ENCODE measurements around the gene ZNF687.

ZNF687 gene

DNA sequence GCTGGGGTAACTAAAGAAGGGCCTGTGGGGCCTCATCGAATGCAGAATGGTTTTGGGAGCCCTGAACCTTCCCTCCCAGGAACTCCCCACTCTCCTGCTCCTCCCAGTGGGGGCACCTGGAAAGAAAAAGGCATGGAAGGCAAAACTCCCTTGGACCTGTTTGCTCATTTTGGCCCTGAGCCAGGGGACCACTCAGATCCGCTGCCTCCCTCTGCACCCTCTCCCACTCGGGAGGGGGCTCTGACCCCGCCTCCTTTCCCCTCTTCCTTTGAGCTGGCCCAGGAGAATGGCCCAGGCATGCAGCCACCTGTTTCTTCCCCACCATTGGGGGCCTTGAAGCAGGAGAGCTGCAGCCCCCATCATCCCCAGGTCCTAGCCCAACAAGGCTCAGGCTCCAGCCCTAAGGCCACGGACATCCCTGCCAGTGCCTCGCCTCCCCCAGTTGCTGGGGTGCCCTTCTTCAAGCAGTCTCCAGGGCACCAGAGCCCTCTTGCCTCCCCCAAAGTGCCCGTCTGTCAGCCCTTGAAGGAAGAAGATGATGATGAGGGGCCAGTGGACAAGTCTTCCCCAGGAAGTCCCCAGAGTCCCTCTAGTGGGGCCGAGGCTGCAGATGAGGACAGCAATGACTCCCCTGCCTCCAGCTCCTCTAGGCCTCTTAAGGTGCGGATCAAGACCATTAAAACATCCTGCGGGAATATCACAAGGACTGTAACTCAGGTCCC lies 4.7 kb downstream of the ZNF687 start:
- H3K4me3 ChIP-seq (ENCODE audit: low read depth, low read length): no peak overlapping the region
- TF ChIP-seq, protein P1, sequence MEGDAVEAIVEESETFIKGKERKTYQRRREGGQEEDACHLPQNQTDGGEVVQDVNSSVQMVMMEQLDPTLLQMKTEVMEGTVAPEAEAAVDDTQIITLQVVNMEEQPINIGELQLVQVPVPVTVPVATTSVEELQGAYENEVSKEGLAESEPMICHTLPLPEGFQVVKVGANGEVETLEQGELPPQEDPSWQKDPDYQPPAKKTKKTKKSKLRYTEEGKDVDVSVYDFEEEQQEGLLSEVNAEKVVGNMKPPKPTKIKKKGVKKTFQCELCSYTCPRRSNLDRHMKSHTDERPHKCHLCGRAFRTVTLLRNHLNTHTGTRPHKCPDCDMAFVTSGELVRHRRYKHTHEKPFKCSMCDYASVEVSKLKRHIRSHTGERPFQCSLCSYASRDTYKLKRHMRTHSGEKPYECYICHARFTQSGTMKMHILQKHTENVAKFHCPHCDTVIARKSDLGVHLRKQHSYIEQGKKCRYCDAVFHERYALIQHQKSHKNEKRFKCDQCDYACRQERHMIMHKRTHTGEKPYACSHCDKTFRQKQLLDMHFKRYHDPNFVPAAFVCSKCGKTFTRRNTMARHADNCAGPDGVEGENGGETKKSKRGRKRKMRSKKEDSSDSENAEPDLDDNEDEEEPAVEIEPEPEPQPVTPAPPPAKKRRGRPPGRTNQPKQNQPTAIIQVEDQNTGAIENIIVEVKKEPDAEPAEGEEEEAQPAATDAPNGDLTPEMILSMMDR (IDR thresholded peaks at IDR 0.05; ENCODE audit: insufficient read depth, low read length, missing control alignments): no peak
- ChIA-PET CTCF (interaction anchor here (1.1 to 7.7 kb wide), 3 partner anchors 11 to 90 kb away, joined by 3 to 57 read pairs (median 3); no protein-coding TSS in a partner anchor), POLR2A (no interaction called here)
- DNase-seq (ENCODE audit: low read depth, low spot score): no peak

DNA sequence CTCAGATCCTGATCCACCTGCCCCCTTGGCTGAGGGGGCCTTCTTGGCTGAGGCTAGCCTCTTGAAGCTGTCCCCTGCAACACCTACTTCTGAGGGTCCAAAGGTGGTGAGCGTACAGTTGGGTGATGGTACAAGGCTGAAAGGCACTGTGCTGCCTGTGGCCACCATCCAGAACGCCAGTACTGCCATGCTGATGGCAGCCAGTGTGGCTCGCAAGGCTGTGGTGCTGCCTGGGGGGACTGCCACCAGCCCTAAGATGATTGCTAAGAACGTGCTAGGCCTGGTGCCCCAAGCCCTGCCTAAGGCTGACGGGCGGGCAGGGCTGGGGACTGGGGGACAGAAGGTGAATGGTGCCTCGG lies 5.2 kb downstream of the ZNF687 start:
- H3K4me3 ChIP-seq (ENCODE audit: low read depth, low read length): no peak overlapping the region
- ChIA-PET POLR2A (no interaction called here), CTCF (interaction anchor here (1.1 to 7.7 kb wide), 3 partner anchors 10 to 91 kb away, joined by 3 to 57 read pairs (median 3); no protein-coding TSS in a partner anchor)
- no peak for DNase-seq (ENCODE audit: low read depth, low spot score)
- TF ChIP-seq, protein P1 (IDR thresholded peaks at IDR 0.05; ENCODE audit: insufficient read depth, low read length, missing control alignments): no peak

DNA sequence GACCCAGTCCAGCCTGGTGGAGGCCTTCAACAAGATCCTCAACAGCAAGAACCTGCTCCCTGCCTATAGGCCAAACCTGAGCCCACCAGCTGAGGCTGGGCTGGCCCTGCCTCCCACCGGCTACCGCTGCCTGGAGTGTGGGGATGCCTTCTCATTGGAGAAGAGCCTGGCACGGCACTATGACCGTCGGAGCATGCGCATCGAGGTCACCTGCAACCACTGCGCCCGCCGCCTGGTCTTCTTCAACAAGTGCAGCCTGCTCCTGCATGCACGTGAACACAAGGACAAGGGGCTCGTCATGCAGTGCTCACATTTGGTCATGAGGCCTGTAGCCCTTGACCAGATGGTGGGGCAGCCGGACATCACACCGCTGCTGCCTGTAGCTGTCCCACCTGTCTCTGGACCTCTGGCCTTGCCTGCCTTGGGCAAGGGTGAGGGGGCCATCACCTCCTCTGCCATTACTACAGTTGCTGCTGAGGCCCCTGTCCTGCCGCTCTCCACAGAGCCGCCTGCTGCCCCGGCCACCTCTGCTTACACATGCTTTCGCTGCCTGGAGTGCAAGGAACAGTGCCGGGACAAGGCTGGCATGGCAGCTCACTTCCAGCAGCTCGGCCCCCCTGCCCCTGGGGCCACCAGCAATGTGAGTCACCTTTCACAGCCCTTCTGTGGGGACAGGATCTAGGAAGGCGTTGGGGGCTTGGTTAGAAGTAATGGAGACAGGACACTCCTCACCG lies 5.8 kb downstream of the ZNF687 start:
- ChIA-PET POLR2A (no interaction called here), CTCF (interaction anchor here (1.0 to 7.7 kb wide), 4 partner anchors 10 to 91 kb away, joined by 3 to 57 read pairs (median 3); no protein-coding TSS in a partner anchor)
- H3K4me3 ChIP-seq (ENCODE audit: low read depth, low read length): no peak overlapping the region
- TF ChIP-seq, protein P1 (IDR thresholded peaks at IDR 0.05; ENCODE audit: insufficient read depth, low read length, missing control alignments): no peak
- DNase-seq (ENCODE audit: low read depth, low spot score): no peak

DNA sequence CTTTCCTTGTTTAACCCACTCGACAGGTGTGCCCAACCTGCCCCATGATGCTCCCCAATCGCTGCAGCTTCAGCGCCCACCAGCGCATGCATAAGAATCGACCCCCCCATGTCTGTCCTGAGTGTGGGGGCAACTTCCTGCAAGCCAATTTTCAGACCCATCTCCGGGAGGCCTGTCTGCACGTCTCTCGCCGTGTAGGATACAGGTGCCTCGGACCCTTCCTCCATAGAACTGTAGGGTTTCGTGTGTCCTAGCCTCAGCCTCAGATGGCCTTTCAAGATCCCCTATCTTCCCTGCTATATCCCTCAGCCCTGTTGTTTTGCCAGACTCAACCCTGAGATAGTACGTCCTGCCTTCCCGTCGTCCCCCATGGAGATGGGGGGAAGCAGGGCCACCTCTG lies 6.4 kb downstream of the ZNF687 start:
- DNase-seq (ENCODE audit: low read depth, low spot score): no peak
- POLR2A ChIA-PET: no interaction called here
- CTCF ChIA-PET: interaction anchor here (1.0 to 7.7 kb wide), 2 partner anchors 12 to 21 kb away, joined by 3 to 57 read pairs; no protein-coding TSS in a partner anchor
- TF ChIP-seq, protein P1 (IDR thresholded peaks at IDR 0.05; ENCODE audit: insufficient read depth, low read length, missing control alignments): no peak
- H3K4me3 ChIP-seq (ENCODE audit: low read depth, low read length): no peak overlapping the region

DNA sequence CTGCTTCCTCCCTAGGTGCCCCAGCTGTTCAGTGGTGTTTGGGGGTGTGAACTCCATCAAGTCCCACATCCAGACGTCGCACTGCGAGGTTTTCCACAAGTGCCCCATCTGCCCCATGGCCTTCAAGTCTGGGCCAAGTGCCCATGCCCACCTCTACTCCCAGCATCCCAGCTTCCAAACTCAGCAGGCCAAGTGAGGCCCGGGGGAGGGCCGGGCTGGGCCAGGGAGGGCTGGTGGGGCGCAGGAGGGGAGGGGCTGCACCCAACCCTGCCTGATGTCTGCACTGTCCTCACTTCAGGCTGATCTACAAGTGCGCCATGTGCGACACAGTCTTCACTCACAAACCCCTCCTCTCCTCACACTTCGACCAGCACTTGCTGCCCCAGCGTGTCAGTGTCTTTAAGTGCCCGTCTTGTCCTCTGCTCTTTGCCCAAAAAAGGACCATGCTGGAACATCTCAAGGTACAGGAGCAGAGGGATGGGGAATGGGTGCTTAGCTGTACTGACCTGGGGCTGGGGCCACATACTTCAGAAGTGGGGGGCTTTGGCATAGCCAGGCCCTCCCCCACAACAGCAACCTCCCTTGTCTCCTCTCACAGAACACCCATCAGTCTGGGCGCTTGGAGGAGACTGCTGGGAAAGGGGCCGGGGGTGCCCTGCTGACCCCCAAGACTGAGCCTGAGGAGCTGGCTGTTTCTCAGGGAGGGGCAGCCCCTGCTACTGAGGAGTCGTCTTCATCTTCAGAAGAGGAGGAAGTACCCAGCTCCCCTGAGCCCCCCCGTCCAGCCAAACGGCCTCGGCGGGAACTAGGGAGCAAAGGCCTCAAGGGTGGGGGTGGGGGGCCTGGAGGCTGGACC lies 7.2 kb downstream of the ZNF687 start:
- CTCF ChIA-PET: interaction anchor here (0.7 to 7.7 kb wide), 3 partner anchors 9 to 20 kb away, joined by 3 to 57 read pairs (median 3); no protein-coding TSS in a partner anchor
- TF ChIP-seq, protein P1 (IDR thresholded peaks at IDR 0.05; ENCODE audit: insufficient read depth, low read length, missing control alignments): no peak
- POLR2A ChIA-PET: no interaction called here
- no peak for DNase-seq (ENCODE audit: low read depth, low spot score)
- no peak overlapping the region for H3K4me3 ChIP-seq (ENCODE audit: low read depth, low read length)
